AG09319 (cell line): ENCODE data around the gene SELENOO.

Experiments used
- DNase-seq: peaks from one replicate; pipeline ENCODE4 v3.0.0-alpha.2; 2010; ENCODE audit warnings: low read depth; ENCODE audit errors: extremely low read depth
- CTCF ChIP-seq: IDR thresholded peaks from 2 replicates; pipeline ENCODE4 v1.5.1; 2011; ENCODE audit warnings: low read depth, mild to moderate bottlenecking, inconsistent platforms, low read length, moderate library complexity

Gene SELENOO

GRCh38 chr22:50262460-50262911 is 61.7 kb downstream of the SELENOO start:
- TF ChIP-seq CTCF, result no peak
- no peak for DNase-seq

- DNase-seq, result no peak
- no peak for TF ChIP-seq CTCF
Measured at GRCh38 chr22:50262973-50263617, 62.3 kb downstream of the SELENOO start.

- DNase-seq, result no peak
- no peak for TF ChIP-seq CTCF
Measured at GRCh38 chr22:50264104-50264745, 63.4 kb downstream of the SELENOO start.

- DNase-seq, result no peak
- TF ChIP-seq CTCF, result no peak
Measured at GRCh38 chr22:50264946-50265669, 64.3 kb downstream of the SELENOO start.

GRCh38 chr22:50266994-50267393 is 66.2 kb downstream of the SELENOO start:
- no peak for DNase-seq
- TF ChIP-seq CTCF, result no peak
